NCI-H2171 (cell line): ENCODE data around the gene CFAP251.

Experiments used
- DNase-seq: peaks from one replicate; lab custom pipeline; 2025; lab: John Stamatoyannopoulos, UW

CFAP251 gene

DNA sequence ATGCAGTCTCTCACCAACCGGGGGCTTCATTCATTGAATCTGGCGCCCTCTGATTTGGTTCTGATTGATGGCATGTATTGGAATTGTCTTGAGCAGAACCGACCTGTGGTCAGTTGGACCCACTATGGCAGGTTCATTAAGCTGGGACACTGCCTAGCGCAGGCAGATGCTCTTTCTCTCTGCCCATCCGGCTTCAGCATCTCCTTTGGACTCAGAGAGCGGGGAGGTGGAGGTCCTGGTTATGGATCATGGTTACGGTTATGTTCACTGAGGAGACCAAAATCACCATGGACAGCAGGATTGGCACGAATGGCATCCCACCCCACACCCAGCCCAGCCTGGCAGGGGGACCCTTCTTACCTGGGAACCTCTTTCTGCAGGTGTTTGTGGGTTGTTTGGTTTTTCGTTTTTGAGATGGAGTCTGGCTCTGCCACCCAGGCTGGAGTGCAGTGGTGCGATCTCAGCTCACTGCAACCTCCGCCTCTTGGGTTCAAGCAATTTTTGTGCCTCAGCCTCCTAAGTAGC lies 86.9 kb downstream of the CFAP251 start:
- DNase-seq = no peak

GRCh38 chr12:122006186-122006926 lies 88.0 kb downstream of the CFAP251 start:
- no peak for DNase-seq

DNA sequence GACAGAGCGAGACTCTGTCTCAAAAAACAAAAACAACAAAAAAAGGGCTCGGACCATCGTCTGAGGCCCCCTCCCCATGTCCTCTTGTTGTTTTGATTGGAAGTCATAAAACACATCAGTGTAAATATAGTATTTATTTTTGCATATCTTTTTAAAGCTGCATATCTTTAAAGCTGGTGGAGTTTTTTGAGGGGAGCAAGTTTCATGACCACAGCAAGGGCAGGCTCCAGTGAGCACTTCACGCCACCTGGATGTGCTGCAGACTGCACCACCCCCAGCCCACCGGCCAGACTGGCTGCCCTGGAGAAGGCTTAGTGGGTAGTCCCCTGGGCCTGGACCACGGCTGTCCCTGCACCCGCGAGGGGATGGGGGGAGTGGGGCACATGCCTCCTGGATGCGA lies 91.3 kb downstream of the CFAP251 start:
- DNase-seq = no peak

DNA sequence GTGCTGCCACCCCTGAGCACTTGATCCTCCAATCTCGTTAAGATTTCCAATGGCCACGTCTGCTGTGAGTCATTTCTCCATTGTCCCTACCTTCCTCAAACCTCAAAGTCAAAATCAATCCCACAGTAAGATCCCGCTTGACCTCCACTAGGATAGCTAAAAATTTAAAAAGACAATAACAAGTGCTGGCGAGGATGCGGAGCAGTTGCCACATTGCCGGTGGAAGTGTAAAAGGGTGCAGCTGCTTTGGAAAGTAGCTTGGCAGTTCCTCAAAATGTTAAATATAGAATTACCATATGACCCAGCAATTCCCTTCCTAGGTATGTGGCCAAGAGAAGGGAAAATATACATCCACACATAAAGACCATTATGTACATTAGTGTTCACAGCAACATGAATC lies 93.8 kb downstream of the CFAP251 start:
- no peak for DNase-seq

GRCh38 chr12:122013136-122013535 lies 94.7 kb downstream of the CFAP251 start:
- no peak for DNase-seq

- no peak for DNase-seq
Observed at GRCh38 chr12:122013791-122014590, 95.6 kb downstream of the CFAP251 start.

GRCh38 chr12:122014781-122015180 lies 96.4 kb downstream of the CFAP251 start:
- DNase-seq = no peak

DNA sequence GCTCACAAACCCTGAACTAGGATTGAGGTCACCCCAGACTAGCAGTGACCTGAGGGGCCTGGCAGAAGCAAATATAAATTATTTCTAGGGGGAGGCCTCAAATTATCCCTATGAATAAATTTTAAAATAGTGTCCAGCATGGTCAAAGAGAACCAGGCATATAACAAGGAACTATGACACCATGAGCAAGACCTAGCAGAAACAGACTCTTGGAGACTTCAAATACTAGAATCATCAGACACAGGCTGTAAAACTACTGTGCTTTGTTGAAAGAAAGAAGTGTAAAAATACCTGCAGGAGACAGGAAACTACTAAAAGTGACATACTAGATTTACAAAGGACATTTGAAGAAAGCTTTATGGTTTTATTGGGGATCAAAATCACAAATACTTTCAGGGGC lies 100.1 kb downstream of the CFAP251 start:
- DNase-seq = no peak

- no peak for DNase-seq
Observed at GRCh38 chr12:122018937-122019336, 100.5 kb downstream of the CFAP251 start.

DNA sequence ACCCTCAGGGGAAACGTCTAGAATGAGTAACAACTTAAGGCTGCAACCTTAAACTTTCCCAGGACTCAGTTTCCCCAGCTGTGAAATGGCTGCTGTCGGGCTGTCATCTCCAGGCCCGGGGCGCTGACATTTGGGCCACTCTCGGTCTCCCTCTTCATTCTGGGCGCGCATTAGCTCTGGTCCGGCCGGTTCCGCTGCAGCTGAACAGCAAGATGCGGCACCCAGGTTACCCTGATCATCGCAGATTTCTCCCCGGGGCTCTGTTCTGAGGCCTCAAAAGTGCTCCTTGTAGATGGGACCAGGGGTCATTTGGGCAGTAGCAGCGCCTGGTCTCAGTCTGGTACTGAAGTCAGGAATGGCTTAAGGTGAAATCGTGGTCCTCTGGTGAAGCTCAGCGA lies 102.4 kb downstream of the CFAP251 start:
- no peak for DNase-seq

GRCh38 chr12:122021193-122021821 lies 102.9 kb downstream of the CFAP251 start:
- no peak for DNase-seq

DNA sequence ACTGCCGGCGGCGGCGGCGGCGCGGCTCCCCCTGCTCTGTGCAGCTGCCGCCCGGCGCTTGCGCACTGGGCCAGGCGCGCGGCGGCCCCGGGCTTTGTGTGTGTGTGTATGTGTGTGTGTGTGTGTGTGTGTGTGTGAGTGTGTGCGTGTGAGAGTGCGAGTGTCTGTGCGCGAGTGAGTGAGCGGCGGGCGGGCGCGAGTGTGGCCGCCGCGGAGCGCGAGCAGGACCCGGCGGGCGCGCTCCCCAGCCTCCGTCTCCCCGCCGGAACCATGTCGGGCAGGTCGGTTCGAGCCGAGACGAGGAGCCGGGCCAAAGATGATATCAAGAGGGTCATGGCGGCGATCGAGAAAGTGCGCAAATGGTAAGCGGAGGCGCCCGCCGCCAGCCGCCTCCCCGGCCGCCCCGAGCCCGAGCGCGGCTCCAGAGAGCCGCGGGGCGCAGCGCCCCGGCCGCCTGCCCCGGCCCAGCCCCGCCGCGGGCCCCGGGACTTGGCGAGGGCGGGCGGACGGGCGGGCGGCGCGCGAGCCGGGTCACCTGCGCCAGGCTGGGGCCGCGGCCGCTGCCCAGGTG lies 103.5 kb downstream of the CFAP251 start, which contains the start of gene BCL7A:
TSS of gene BCL7A (plus strand) at position 63 of the 571 bp plus-strand sequence. CDS start at position 271, 208 bp downstream.
- peak; percentile 61 for DNase-seq

- peak; percentile 38 for DNase-seq
Observed at GRCh38 chr12:122022393-122023338, 104.3 kb downstream of the CFAP251 start.

DNA sequence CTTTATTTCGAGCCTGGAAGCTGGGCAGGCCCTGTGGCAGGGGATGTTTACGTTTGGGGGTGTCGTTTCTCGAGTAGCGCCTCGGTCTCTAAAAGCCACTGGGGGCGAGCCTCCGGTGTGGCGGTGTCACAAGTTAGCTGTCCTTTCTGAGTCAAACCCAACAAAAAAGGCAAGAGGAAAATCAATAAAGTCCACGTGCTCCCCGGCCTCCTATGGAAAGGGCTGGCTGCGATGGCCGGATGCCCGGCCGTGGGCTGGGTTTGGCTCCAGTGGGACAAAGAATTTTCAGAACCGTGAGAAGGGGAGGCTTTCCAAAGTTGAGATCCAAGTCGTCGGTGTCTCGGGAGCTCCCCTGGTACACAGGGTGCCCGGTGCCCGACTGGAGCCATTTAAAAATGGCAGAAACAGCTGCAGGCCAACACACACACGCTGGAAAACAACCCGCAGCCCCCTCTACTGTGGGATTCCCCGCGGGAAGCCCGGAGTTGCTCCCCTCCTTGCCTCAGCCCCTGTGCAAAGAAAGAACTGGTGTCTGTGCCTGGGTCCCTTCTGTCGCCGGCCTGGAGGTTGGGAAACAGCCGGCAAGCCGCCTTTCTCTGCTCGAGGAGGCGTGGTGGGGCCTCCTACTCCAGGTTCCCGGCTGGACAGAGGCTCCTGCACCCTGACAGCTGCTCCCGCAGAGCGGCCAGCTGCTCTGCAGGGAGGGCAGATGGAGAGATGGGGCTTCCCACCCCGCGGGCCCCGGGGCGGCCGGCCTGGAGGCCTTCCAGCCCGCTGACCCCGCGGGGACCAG lies 105.1 kb downstream of the CFAP251 start:
- peak; percentile 76 for DNase-seq

DNA sequence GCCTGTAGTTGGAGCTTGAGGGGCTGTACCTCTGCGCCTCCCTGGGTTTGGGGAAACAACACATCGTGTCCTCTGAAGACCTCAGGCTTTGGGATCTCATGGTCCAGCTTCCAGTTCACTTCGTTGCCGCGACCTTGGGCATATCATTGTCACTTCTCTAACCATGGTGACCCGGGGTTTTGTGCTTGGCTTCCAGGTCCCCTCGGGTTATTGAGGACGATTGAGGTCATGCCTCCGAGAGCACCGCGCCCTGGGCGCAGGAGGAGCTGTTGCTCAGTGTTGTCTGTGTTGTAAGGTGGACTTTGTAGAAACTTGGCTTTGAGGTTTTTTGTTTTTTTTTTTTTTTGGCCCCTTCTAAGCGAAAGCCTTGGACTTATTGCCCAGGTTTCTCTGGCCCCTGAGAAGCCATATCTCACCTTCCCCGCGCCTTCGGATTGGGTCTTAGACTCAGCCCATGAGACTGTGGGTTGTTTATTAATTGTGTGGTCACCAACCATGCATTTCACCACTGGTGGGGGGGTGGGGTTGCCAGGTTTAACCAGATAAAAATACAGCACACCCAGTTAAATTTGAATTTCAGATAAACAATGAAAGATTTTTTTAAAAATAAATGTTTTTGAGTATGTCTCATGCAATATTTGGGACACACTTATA lies 105.9 kb downstream of the CFAP251 start:
- no peak for DNase-seq

- no peak for DNase-seq
Observed at GRCh38 chr12:122026706-122027333, 108.4 kb downstream of the CFAP251 start.

GRCh38 chr12:122028165-122028904 lies 109.9 kb downstream of the CFAP251 start:
- no peak for DNase-seq

GRCh38 chr12:122028905-122029560 lies 110.6 kb downstream of the CFAP251 start:
- DNase-seq = no peak
